ENCODE data around the gene BAIAP3. TPM values are rescaled to one million over a fixed set of nuclear protein-coding genes. Genes with fewer than 3 reads are reported as not detected.
A peak's percentile ranks its signal among the peaks of the same experiment; 100 is the strongest.
"Not testable (repeated sequence)": the region's sequence is repeated elsewhere in the genome, so short reads cannot be mapped to it uniquely, and the experiment has no call there.

BAIAP3 gene
- polyA plus RNA-seq, 6 donors from 2014 or later, result 0.20 to 1.3 (median 0.67) TPM; not detected in 1

DNA sequence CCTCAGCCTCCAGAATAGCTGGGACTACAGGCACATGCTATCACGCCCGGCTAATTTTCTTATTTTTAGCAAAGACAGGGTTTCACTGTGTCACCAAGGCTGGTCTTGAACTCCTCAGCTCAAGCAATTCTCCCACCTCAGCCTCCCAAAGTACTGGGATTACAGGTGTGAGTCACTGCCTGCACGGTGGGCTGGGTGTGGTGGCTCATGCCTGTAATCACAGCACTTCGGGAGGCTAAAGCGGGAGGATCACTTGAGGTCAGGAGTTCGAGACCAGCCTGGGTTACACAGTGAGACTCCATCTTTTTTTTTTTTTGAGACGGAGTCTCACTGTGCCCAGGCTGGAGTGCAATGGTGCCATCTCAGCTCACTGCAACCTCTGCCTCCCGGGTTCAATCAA lies 40.6 kb upstream of the BAIAP3 start:
- not testable (repeated sequence) for DNase-seq; H3K4me3 Mint-ChIP-seq; ATAC-seq (ENCODE audit: low read depth in 2 of 2); H3K36me3 Mint-ChIP-seq; H3K27ac Mint-ChIP-seq; H3K9me3 Mint-ChIP-seq
- Mint-ChIP-seq H3K27me3 (peaks cover 31 to 78% (median 53%) of the 10 kb centered on the region in 3 donors), H3K4me1 (peaks cover 7 to 37% (median 14%) of the 10 kb centered on the region in 3 donors)

GRCh38 chr16:1293921-1294656 lies 39.4 kb upstream of the BAIAP3 start:
- Mint-ChIP-seq H3K4me3 (no peak overlapping the region), H3K27ac (peak overlapping the region in 1 of 6 donors; percentile 61), H3K27me3 (peaks cover 29 to 75% (median 44%) of the 10 kb centered on the region in 3 donors), H3K4me1 (peaks cover 7 to 34% (median 13%) of the 10 kb centered on the region in 3 donors), H3K9me3 (no peaks in the 10 kb centered on the region), H3K36me3 (no peaks in the 10 kb centered on the region)
- ATAC-seq (ENCODE audit: low read depth in 2 of 2) (peak in 1 of 2 donors; percentile 9), DNase-seq (no peak)

- Mint-ChIP-seq H3K27ac (peak overlapping the region in 1 of 6 donors; percentile 77), H3K4me1 (peaks cover 5 to 26% (median 7%) of the 10 kb centered on the region in 3 donors), H3K27me3 (peaks cover 21 to 62% (median 36%) of the 10 kb centered on the region in 3 donors), H3K4me3 (peak overlapping the region in 2 of 8 donors; percentile 53 to 81), H3K36me3 (no peaks in the 10 kb centered on the region), H3K9me3 (no peaks in the 10 kb centered on the region)
- DNase-seq (no peak), ATAC-seq (ENCODE audit: low read depth in 2 of 2) (no peak)
Observed at GRCh38 chr16:1295465-1295864, 38.0 kb upstream of the BAIAP3 start.

GRCh38 chr16:1296688-1297017 lies 36.8 kb upstream of the BAIAP3 start:
- Mint-ChIP-seq H3K4me1 (peaks cover 9 to 32% (median 11%) of the 10 kb centered on the region in 3 donors), H3K27me3 (peaks cover 17 to 53% (median 31%) of the 10 kb centered on the region in 3 donors), H3K27ac (peak overlapping the region in 2 of 6 donors; percentile 36 to 42), H3K4me3 (peak overlapping the region in 1 of 8 donors; percentile 59)
- H3K36me3 Mint-ChIP-seq; H3K9me3 Mint-ChIP-seq; DNase-seq; ATAC-seq (ENCODE audit: low read depth in 2 of 2): not testable (repeated sequence)

GRCh38 chr16:1297018-1297696 lies 36.3 kb upstream of the BAIAP3 start:
- DNase-seq (no peak), ATAC-seq (ENCODE audit: low read depth in 2 of 2) (peak in 1 of 2 donors; percentile 14)
- Mint-ChIP-seq H3K4me3 (peak overlapping the region in 2 of 8 donors; percentile 4 to 6), H3K4me1 (peaks cover 12 to 35% (median 15%) of the 10 kb centered on the region in 3 donors), H3K27me3 (peaks cover 14 to 48% (median 26%) of the 10 kb centered on the region in 3 donors), H3K9me3 (no peaks in the 10 kb centered on the region), H3K27ac (peak overlapping the region in 3 of 6 donors; percentile 8 to 41 (median 36)), H3K36me3 (no peaks in the 10 kb centered on the region)

DNA sequence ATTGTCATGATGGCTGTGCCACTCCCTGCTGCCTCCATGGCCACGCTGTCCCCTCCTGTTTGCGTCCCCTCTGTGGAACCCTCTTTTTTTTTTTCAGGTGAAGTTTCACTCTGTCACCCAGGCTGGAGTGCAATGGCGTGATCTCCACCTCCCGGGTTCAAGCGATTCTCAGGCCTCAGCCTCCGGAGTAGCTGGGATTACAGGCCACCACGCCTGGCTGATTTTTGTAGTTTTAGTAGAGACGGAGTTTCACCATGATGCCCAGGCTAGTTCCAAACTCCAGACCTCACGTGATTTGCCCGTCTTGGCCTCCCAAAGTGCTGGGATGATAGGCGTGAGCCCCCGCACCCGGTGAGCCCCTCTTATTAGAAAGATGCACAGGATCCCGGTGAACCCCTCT lies 35.0 kb upstream of the BAIAP3 start:
- no peaks in the 10 kb centered on the region for H3K9me3 Mint-ChIP-seq
- peaks cover 11 to 37% (median 20%) of the 10 kb centered on the region in 3 donors for H3K27me3 Mint-ChIP-seq
- DNase-seq (no peak), ATAC-seq (ENCODE audit: low read depth in 2 of 2) (no peak)
- H3K4me1 Mint-ChIP-seq, result peaks cover 12 to 33% (median 15%) of the 10 kb centered on the region in 3 donors
- H3K4me3 Mint-ChIP-seq, result peak overlapping the region in 1 of 8 donors; percentile 47
- H3K36me3 Mint-ChIP-seq, result no peaks in the 10 kb centered on the region
- H3K27ac Mint-ChIP-seq, result no peak overlapping the region

DNA sequence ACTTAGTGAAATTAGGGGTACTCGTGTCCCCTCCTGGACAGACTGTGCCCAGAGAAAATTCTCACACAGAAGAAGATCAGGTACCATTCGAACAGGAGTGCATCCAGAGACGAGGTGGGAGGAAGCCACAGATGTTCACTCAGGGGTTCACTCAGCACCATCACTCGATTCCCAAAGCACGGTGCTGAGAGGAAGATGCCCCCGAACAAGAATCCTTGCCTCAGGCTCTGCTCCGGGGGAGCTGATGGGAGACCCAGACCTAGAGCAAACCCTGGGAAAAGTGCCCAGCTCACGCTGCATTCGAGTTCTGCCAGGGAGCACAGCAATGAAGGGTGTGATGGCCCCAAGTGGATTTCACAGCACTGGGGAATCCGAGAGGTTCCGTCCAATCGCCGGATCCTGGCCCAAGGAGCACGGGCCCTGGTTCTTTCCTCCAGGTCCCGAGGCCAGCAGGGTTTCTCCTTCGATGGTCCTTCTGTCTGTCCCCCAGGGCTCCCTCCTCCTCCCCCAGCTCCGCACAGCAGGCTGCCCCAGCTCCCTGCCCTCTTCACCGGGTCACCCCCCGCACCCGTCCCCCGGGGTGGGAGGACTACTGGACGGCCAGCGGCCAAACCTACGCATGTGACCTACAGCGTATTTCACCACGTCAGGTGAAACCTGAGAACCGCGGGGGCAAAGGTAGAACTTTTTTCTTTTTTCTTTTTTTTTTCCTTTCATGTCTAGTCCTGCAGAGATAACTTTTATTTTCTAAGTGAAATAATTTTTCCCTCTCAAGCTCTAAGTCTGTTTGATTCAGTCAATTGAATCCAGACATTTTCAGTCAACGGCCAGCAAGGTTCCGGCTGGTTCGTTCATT lies 34.2 kb upstream of the BAIAP3 start:
- H3K36me3 Mint-ChIP-seq, result no peaks in the 10 kb centered on the region
- ATAC-seq (ENCODE audit: low read depth in 2 of 2) (no peak), DNase-seq (no peak)
- peak overlapping the region in 1 of 8 donors; percentile 47 for H3K4me3 Mint-ChIP-seq
- peak overlapping the region in 1 of 6 donors; percentile 47 for H3K27ac Mint-ChIP-seq
- H3K4me1 Mint-ChIP-seq, result peaks cover 19 to 38% (median 22%) of the 10 kb centered on the region in 3 donors
- no peaks in the 10 kb centered on the region for H3K9me3 Mint-ChIP-seq
- peaks cover 11 to 28% (median 12%) of the 10 kb centered on the region in 3 donors for H3K27me3 Mint-ChIP-seq

DNA sequence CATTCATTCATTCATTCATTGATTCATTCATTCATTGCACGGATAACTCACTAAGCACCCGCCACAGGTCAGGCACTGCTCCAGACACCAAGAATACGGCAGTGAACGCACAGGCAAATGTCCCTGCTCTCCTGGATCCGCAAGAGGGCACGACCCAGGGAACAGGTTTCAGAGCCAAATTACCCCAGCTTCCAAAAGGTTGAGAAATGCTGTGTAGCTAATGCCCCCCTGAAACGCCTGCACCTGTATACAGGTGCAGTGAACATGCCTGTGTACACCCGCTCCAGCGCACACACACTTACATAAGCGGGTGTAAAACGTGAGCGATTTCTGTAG lies 33.6 kb upstream of the BAIAP3 start:
- Mint-ChIP-seq H3K27ac (peak overlapping the region in 1 of 6 donors; percentile 47), H3K4me1 (peaks cover 21 to 41% (median 26%) of the 10 kb centered on the region in 3 donors), H3K36me3 (no peaks in the 10 kb centered on the region), H3K27me3 (peaks cover 8 to 24% (median 11%) of the 10 kb centered on the region in 3 donors), H3K9me3 (no peaks in the 10 kb centered on the region), H3K4me3 (peak overlapping the region in 1 of 8 donors; percentile 47)
- ATAC-seq (ENCODE audit: low read depth in 2 of 2), result no peak
- no peak for DNase-seq

DNA sequence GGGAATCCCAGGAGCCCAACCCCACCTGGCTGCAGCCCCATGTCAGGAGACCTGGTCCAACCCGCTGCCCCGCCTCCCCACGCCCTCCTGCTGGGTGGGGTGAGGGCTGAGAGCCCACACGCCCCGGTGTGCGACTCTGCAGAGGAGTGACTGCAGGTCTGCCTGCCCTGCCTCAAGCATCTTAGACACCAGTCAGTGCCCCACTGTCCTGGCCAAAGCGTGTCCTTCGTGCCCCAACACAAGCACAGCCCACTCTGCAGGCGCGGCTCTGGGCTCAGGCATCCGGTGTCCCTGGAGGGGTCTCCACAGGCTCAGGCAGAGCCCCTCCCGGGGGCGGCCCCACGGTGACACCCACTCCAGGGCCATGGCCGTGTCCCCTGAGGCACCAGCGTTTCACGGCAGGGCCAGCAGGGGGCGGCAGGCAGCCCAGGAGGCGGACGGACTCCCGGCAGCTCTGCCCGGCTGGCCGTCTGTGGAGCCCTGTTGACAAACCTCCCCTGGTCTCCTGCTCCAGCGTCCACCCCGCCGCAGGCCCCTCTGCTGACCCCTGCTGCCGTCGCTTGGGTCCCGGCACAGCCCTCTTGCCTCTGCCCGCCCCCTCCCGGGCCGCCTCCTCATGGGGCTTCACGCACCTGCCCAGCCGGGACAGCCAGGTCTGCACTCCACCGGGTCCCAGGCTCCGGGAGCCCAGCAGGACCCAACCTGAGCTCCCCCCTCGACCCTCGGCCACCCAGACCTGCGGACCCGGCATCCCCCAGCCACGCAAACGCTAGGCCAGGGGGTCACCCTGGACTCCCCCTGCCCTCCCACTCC lies 32.6 kb upstream of the BAIAP3 start:
- Mint-ChIP-seq H3K27ac (peak overlapping the region in 1 of 6 donors; percentile 67), H3K36me3 (no peaks in the 10 kb centered on the region), H3K9me3 (no peaks in the 10 kb centered on the region), H3K27me3 (peaks cover 6 to 18% (median 8%) of the 10 kb centered on the region in 3 donors), H3K4me1 (peaks cover 22 to 45% (median 26%) of the 10 kb centered on the region in 3 donors), H3K4me3 (peak overlapping the region in 4 of 8 donors; percentile 26 to 85 (median 62))
- peak; percentile 68 for DNase-seq
- peak; percentile 27 to 65 for ATAC-seq (ENCODE audit: low read depth in 2 of 2)

DNA sequence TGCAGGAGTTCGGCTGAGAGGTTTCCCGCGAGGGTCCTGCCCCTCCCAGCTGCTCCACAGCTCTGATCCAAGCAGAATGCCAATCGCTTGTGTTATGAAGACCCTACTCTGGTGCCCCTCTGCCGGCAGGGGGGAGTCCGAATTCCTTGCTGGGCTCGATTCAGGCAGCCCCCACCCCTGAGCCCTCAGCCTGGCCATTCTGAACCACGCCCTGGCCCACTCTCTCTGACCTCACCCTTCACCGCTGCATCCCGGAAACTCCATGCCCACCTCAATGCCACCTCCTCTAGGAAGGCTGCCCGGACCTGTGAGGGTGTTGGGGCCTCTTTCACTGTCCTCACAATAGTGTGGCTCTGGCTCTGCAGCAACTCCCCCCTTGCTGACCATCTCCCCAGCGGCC lies 31.9 kb upstream of the BAIAP3 start:
- Mint-ChIP-seq H3K27ac (peak overlapping the region in 4 of 6 donors; percentile 65 to 79 (median 70)), H3K4me3 (peak overlapping the region in 6 of 8 donors; percentile 26 to 85 (median 56)), H3K27me3 (peaks cover 6 to 17% (median 7%) of the 10 kb centered on the region in 3 donors), H3K9me3 (no peaks in the 10 kb centered on the region), H3K4me1 (peaks cover 29 to 46% (median 32%) of the 10 kb centered on the region in 3 donors), H3K36me3 (no peaks in the 10 kb centered on the region)
- DNase-seq, result no peak
- no peak for ATAC-seq (ENCODE audit: low read depth in 2 of 2)

- no peaks in the 10 kb centered on the region for H3K9me3 Mint-ChIP-seq
- peaks cover 5 to 7% of the 10 kb centered on the region in 2 donors for H3K36me3 Mint-ChIP-seq
- H3K4me1 Mint-ChIP-seq, result peaks cover 36 to 53% (median 37%) of the 10 kb centered on the region in 3 donors
- H3K27me3 Mint-ChIP-seq, result no peaks in the 10 kb centered on the region
- peak overlapping the region in 6 of 8 donors; percentile 9 to 97 (median 76) for H3K4me3 Mint-ChIP-seq
- DNase-seq (peak; percentile 28), ATAC-seq (ENCODE audit: low read depth in 2 of 2) (no peak)
- peak overlapping the region; percentile 6 to 100 (median 63) for H3K27ac Mint-ChIP-seq
Observed at GRCh38 chr16:1305823-1306222, 27.6 kb upstream of the BAIAP3 start.

GRCh38 chr16:1306334-1306733 lies 27.1 kb upstream of the BAIAP3 start:
- H3K4me1 Mint-ChIP-seq, result peaks cover 41 to 58% (median 41%) of the 10 kb centered on the region in 3 donors
- DNase-seq (no peak), ATAC-seq (ENCODE audit: low read depth in 2 of 2) (no peak)
- peak overlapping the region; percentile 33 to 100 (median 58) for H3K27ac Mint-ChIP-seq
- peak overlapping the region in 6 of 8 donors; percentile 19 to 97 (median 76) for H3K4me3 Mint-ChIP-seq
- no peaks in the 10 kb centered on the region for H3K27me3 Mint-ChIP-seq
- H3K36me3 Mint-ChIP-seq, result peaks cover 5 to 7% of the 10 kb centered on the region in 2 donors
- H3K9me3 Mint-ChIP-seq, result no peaks in the 10 kb centered on the region

Data from naive B cell (primary cell).